GM18909 (cell line): Measurements from ENCODE around the gene DIAPH1.

ENCODE experiments used
- ATAC-seq: cut with Tn5 transposase; IDR thresholded peaks from one replicate; pipeline ENCODE4 v1.9.1; 2021; ENCODE audit warnings: mild to moderate bottlenecking; ENCODE audit not compliant: unreplicated experiment, poor library complexity

Gene DIAPH1

DNA sequence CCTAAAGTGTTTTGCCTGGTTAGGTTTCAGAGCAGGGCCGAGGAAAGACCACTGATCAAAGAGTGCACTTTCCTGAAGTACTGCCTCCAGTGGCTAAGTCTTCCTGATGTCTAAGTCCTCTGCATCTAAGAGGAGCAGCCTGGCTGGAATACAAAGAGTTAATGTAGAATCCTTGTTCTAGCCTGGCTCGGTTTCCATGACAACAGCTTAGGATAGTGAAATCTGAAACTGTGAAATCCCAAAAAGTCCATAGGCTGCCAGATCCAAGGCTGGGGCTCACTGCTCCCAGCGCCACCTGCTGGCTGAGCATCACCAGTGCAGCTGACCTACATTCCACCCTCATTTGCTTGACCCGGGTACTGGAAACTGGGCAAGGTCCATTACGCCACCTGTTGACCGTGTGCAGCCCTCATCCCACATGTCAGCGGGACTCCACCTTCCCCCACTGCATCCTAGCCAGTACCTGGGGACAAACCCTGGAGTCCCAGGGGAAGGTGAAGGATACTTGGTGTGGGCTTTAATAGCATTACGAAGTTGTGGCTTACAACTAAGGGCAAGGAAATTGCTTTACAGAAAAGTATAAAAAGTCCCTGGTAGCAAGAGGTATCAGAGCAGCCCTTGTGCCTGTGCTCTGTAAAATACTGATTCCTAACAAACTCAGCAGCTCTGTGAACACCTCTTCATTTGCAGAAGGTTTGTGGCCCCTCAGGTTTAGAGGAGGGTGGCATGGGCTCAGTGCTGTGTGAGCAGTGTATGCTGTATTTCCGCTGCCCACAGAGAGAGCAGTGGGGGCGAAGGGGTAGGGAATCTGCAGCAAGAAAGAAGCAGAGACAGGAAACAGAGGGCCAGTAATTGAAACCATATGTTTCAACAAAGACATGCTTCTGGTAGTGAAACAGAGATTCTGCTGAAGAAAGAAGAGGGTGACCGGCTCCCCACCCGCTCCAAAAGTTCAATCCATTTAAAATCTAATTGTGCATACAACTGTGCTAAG is 93.9 kb downstream of the DIAPH1 start:
- peak; percentile 81 for ATAC-seq

- no peak for ATAC-seq
These were observed 94.8 kb downstream of the DIAPH1 start for GRCh38 chr5:141523991-141524390.

GRCh38 chr5:141522301-141522700 is 96.5 kb downstream of the DIAPH1 start:
- no peak for ATAC-seq

GRCh38 chr5:141521244-141521781 is 97.5 kb downstream of the DIAPH1 start:
- no peak for ATAC-seq

- no peak for ATAC-seq
These were observed 98.9 kb downstream of the DIAPH1 start for GRCh38 chr5:141519605-141520565.

GRCh38 chr5:141518618-141519015 is 100.2 kb downstream of the DIAPH1 start:
- ATAC-seq = no peak

- no peak for ATAC-seq
These were observed 100.8 kb downstream of the DIAPH1 start for GRCh38 chr5:141517880-141518617.

GRCh38 chr5:141517312-141517711 is 101.5 kb downstream of the DIAPH1 start:
- ATAC-seq = no peak

- ATAC-seq = no peak
These were observed 102.2 kb downstream of the DIAPH1 start for GRCh38 chr5:141516672-141517025.

DNA sequence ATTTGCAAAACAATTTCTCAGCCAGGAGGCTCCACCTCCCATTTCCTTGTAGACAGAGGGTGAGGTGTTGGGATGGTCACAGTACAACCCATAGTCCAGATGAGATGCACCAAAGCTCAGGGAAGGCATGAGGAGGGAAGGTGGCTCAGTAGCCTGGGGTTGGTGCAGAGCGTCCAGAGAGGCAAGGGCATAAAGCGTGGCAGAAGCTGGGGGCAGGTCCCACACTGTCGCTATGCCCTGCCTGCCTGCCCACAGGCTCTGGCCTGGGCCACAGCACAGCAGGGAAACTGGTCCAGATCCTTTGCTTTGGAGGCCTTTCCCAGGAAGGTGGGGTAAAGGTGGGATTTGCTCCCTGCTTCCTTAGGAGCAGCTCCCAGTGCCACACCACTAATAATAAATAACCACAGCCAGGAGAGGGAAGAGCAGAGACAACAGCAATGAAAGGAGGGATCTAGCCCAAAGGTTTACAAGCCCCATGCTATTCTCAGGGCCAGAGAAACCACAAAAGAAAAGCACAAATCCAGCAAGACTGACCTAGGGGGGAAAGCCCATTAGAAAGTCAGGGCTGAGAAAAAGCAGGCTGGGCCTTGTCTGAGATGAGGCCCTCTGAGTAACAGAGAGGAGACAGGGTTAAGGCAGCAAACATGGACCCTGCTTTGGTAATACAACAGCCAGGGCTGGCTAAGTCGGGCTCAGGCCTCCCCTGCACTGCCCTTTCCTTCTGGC is 102.7 kb downstream of the DIAPH1 start:
- ATAC-seq = no peak

DNA sequence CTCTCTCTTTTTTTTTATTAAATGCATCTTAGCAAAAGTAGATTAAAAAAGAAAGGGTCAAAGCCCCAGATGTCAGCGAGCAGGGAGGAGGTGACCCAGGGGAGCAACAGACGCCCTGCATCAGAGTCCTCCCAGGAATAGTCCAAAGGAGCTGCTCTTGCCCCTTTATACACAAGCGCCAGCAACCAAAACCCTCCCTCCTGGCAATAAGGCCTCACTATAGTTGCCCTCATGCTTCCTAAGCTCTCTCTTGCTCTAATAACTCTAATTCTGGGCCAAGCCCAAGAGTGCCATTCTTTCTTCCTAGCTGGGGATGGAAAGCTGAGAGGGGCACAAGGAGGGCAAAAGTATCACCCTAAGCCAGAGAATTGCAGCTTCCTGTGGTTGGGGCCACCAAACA is 103.7 kb downstream of the DIAPH1 start:
- no peak for ATAC-seq

DNA sequence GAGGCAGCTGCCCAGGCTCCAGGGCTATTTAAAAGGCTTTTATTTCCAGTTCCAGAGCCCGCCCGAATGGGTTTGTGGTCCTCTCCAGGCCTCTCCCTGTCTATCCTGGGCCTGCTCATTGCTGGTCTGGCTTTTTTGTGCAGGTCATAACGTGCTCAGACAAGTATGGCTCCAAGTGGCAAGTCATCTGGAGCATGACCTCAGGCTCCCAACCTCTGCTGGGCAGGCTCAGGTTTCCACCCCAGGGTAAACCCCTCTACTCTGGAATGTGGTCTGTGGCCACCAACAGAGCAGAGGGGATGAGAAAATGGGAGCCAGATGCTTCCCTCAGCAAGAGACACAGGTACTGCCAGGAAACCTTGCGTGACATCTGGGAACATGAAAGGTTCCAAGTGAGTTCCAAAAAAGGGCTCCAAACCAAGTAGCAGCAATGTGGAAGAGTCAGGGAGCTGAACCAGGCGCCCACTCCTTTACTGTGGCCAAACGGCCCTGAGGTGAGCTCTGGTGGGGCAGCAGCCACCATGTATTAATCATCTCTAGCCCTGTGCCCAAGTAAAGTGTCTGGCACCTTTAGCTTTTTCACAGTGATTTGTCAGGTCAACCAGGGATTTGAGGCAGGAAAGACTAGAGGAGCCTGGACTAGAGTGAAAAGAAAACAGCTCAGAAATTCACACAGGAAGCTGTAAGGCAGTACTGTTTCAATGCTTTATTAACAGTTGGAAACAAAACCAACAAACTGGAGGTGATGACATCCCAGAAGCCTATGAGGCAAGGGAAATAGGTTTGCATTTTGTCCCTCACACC is 104.3 kb downstream of the DIAPH1 start:
- peak; percentile 9 for ATAC-seq

- peak; percentile 38 for ATAC-seq
These were observed 105.0 kb downstream of the DIAPH1 start for GRCh38 chr5:141513627-141514329.

DNA sequence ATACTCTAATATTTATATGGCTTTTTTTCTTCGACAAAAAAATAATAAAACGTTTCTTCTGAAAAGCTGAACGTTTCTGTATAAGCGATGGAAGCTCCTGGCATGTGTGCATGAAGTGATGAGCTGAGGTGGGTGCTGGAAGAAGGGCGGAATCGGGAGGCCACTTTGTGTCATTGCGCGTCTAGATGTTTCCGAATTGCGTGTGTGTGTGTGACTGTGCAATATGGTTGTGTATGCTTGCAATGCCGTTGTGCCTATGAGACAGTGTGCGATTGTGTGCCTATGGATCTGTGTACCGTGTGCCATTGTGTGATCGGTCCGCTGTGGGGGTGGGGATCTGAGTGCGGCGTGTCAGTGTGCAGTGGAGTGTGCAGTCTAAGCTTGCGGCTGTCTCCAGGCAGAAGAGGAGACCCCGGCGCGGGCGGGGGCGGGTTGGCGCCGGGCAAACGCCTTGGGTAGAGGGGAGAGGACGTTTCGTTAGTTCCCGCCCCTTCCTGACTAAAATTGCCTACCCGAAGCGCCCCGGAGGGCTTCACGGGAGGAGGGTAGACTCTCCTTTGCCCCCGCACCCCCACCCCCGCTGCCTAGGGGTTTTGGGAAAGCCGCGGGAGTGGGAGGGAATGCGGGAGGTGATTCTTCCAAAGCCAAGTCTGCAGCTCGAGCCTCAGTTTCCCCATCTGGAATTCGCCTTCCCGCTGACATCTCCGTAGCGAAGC is 105.7 kb downstream of the DIAPH1 start:
- no peak for ATAC-seq

- peak; percentile 30 for ATAC-seq
These were observed 106.3 kb downstream of the DIAPH1 start for GRCh38 chr5:141512390-141512910.

- no peak for ATAC-seq
These were observed 107.0 kb downstream of the DIAPH1 start for GRCh38 chr5:141511771-141512325.
